GM23248 (cell line): ENCODE data around the gene SFRP2.

Experiments
- EZH2 ChIP-seq: fragments of 200-600 bp; sonication (generic); IDR thresholded peaks from 2 replicates; pipeline ENCODE4 v1.6.1; 2018; ENCODE audit warnings: antibody characterized with exemption, mild to moderate bottlenecking; ENCODE audit not compliant: insufficient read depth, poor library complexity, severe bottlenecking
- EZH2phosphoT487 ChIP-seq: fragments of 200-600 bp; sonication (generic); IDR thresholded peaks from 2 replicates; pipeline ENCODE4 v1.6.1; 2018; ENCODE audit warnings: antibody characterized with exemption, moderate library complexity, mild to moderate bottlenecking, low read depth; ENCODE audit not compliant: insufficient read depth

GRCh38 chr4:153825126-153825525 is 36.2 kb upstream of the SFRP2 start:
- TF ChIP-seq EZH2phosphoT487 (no peak), EZH2 (no peak)
